Measurements from ENCODE around the gene RFX3.
"Not testable (repeated sequence)": the region's sequence is repeated elsewhere in the genome, so short reads cannot be mapped to it uniquely, and the experiment has no call there.

RFX3 gene

DNA sequence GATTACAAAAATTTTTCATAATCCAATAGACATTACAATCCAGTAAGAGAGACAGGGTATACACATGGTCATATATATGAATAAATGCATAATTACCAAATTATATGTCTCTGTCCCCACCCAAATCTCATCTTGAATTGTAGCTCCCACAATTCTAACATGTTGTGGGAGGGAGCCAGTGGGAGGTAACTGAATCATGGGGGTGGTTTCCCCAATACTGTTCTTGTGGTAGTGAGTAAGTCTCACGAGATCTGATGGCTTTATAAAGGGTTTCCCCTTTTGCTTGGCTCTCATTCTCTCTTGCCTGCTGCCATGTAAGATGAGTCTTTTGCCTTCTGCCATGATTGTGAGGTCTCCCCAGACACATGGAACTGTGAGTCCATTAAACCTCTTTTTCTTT lies 221.4 kb downstream of the RFX3 start:
- H3K4me3 ChIP-seq (ENCODE audit: low read length); H3K27me3 ChIP-seq (ENCODE audit: control insufficient read depth, insufficient read depth, low read length); H3K4me1 ChIP-seq (ENCODE audit: control insufficient read depth, insufficient read depth, low read length): not testable (repeated sequence)

DNA sequence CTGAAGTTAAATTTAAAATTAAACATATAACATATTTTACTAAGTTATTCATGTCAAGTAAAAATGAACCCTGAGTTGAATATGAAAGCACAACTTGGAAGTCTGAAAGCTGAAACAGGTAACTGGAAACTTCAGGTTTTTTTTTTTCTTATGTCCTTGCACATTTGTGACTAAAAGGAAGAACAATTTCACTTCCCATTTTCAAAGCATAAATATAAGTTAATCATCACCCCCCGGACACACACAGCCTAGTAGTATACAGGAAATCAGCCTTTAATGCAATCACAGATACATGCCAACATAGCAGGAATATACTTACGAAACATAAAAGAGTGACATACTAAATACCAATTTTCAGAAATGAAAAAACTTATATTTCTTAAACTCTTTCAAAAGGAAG lies 225.9 kb downstream of the RFX3 start:
- no peaks in the 10 kb centered on the region for H3K36me3 ChIP-seq (ENCODE audit: control insufficient read depth, insufficient read depth, low read length)
- no peak overlapping the region for H3K4me3 ChIP-seq (ENCODE audit: low read length)
- no peak overlapping the region for H3K9ac ChIP-seq (ENCODE audit: low read length)
- no peaks in the 10 kb centered on the region for H3K27me3 ChIP-seq (ENCODE audit: control insufficient read depth, insufficient read depth, low read length)
- H3K27ac ChIP-seq (ENCODE audit: low read depth, low read length): no peak overlapping the region
- H3K4me1 ChIP-seq (ENCODE audit: control insufficient read depth, insufficient read depth, low read length): no peaks in the 10 kb centered on the region

More for the DNA sequence above, 221.4 kb downstream of the RFX3 start:
- H3K27ac ChIP-seq (ENCODE audit: low read depth, low read length); H3K9ac ChIP-seq (ENCODE audit: low read length); H3K36me3 ChIP-seq (ENCODE audit: control insufficient read depth, insufficient read depth, low read length): not testable (repeated sequence)

GRCh38 chr9:3296536-3296935 lies 229.3 kb downstream of the RFX3 start:
- Histone ChIP-seq H3K36me3 (ENCODE audit: control insufficient read depth, insufficient read depth, low read length) (no peaks in the 10 kb centered on the region), H3K27me3 (ENCODE audit: control insufficient read depth, insufficient read depth, low read length) (no peaks in the 10 kb centered on the region), H3K9ac (ENCODE audit: low read length) (no peak overlapping the region), H3K4me3 (ENCODE audit: low read length) (no peak overlapping the region), H3K27ac (ENCODE audit: low read depth, low read length) (no peak overlapping the region), H3K4me1 (ENCODE audit: control insufficient read depth, insufficient read depth, low read length) (no peaks in the 10 kb centered on the region)

DNA sequence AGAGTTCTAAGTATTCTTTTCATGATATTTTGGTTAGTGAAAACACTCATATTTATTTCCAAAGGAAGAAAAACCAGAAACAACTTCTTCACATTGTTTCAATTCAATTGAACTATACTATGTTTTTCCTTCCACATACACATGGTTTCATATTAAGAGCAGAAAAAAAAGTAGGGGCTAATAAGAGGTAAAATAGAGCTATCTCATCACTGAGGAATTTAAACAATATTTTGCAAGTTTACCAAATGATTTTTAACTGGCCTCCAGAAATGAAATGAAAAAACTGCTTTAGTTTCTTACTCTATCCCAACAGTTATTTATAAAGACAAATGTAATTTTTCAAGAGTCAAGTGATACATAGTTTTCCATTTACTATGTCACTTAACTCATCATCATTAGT lies 233.5 kb downstream of the RFX3 start:
- H3K27me3 ChIP-seq (ENCODE audit: control insufficient read depth, insufficient read depth, low read length): no peaks in the 10 kb centered on the region
- no peak overlapping the region for H3K9ac ChIP-seq (ENCODE audit: low read length)
- H3K4me1 ChIP-seq (ENCODE audit: control insufficient read depth, insufficient read depth, low read length): no peaks in the 10 kb centered on the region
- no peak overlapping the region for H3K4me3 ChIP-seq (ENCODE audit: low read length)
- H3K36me3 ChIP-seq (ENCODE audit: control insufficient read depth, insufficient read depth, low read length): no peaks in the 10 kb centered on the region
- H3K27ac ChIP-seq (ENCODE audit: low read depth, low read length): no peak overlapping the region

DNA sequence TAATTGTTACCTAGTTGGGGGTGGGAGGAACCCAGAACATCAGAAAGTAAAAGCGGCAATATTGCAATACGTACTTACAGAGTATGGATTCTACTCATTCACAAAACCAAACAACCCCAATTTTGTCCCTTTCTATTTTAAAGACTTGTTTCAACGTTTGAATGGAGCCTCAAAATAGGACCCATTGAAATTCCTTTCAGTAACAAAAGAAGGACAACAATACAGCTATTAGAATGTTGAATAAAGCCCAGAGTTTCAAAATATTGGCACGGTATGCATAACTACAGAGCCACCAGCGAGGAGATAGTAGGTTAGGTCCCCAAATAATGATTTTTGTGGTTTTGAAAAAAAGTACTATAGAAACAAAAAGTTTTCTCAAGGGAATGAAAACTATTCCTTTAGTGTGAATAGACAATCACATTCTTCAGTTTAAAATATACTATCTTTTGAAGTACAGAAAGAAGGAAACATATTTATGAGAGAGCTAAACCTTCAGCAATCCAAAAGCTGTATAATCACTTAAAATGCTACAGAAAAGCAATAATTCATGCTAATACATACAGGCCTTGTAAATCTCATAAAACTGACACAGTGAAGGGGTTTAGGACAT lies 235.5 kb downstream of the RFX3 start:
- Histone ChIP-seq H3K27me3 (ENCODE audit: control insufficient read depth, insufficient read depth, low read length) (no peaks in the 10 kb centered on the region), H3K4me1 (ENCODE audit: control insufficient read depth, insufficient read depth, low read length) (no peaks in the 10 kb centered on the region), H3K36me3 (ENCODE audit: control insufficient read depth, insufficient read depth, low read length) (no peaks in the 10 kb centered on the region), H3K27ac (ENCODE audit: low read depth, low read length) (no peak overlapping the region), H3K4me3 (ENCODE audit: low read length) (no peak overlapping the region), H3K9ac (ENCODE audit: low read length) (no peak overlapping the region)

DNA sequence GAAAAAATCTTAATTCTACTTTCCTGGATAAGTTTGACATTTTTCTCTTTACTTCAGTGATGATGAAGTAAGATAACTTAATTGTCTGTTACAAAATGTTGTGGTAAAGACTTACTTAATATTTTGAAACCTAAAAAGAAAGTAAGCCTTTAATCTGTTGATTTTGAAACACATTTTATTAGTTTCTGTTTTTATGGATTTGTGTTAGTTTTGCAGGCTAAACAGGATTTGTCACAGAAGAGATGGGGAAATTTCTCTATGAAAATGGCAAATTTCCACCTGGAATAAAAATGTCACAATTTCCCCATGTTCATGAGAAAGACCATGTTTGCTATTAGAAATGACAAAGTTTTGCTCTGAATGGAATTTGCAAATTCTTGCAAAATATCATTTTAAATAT lies 237.1 kb downstream of the RFX3 start:
- no peaks in the 10 kb centered on the region for H3K36me3 ChIP-seq (ENCODE audit: control insufficient read depth, insufficient read depth, low read length)
- no peaks in the 10 kb centered on the region for H3K4me1 ChIP-seq (ENCODE audit: control insufficient read depth, insufficient read depth, low read length)
- H3K9ac ChIP-seq (ENCODE audit: low read length): no peak overlapping the region
- H3K27me3 ChIP-seq (ENCODE audit: control insufficient read depth, insufficient read depth, low read length): no peaks in the 10 kb centered on the region
- no peak overlapping the region for H3K27ac ChIP-seq (ENCODE audit: low read depth, low read length)
- H3K4me3 ChIP-seq (ENCODE audit: low read length): no peak overlapping the region

- H3K27me3 ChIP-seq (ENCODE audit: control insufficient read depth, insufficient read depth, low read length): no peaks in the 10 kb centered on the region
- H3K9ac ChIP-seq (ENCODE audit: low read length): no peak overlapping the region
- no peak overlapping the region for H3K4me3 ChIP-seq (ENCODE audit: low read length)
- H3K27ac ChIP-seq (ENCODE audit: low read depth, low read length): no peak overlapping the region
- no peaks in the 10 kb centered on the region for H3K36me3 ChIP-seq (ENCODE audit: control insufficient read depth, insufficient read depth, low read length)
- H3K4me1 ChIP-seq (ENCODE audit: control insufficient read depth, insufficient read depth, low read length): no peaks in the 10 kb centered on the region
These were observed 240.2 kb downstream of the RFX3 start for GRCh38 chr9:3285365-3286161.

- Histone ChIP-seq H3K27ac (ENCODE audit: low read depth, low read length) (no peak overlapping the region), H3K4me3 (ENCODE audit: low read length) (no peak overlapping the region), H3K27me3 (ENCODE audit: control insufficient read depth, insufficient read depth, low read length) (no peaks in the 10 kb centered on the region), H3K9ac (ENCODE audit: low read length) (no peak overlapping the region), H3K4me1 (ENCODE audit: control insufficient read depth, insufficient read depth, low read length) (no peaks in the 10 kb centered on the region), H3K36me3 (ENCODE audit: control insufficient read depth, insufficient read depth, low read length) (no peaks in the 10 kb centered on the region)
These were observed 243.4 kb downstream of the RFX3 start for GRCh38 chr9:3282365-3282764.

- no peak overlapping the region for H3K9ac ChIP-seq (ENCODE audit: low read length)
- H3K36me3 ChIP-seq (ENCODE audit: control insufficient read depth, insufficient read depth, low read length): no peaks in the 10 kb centered on the region
- no peaks in the 10 kb centered on the region for H3K27me3 ChIP-seq (ENCODE audit: control insufficient read depth, insufficient read depth, low read length)
- no peaks in the 10 kb centered on the region for H3K4me1 ChIP-seq (ENCODE audit: control insufficient read depth, insufficient read depth, low read length)
- H3K27ac ChIP-seq (ENCODE audit: low read depth, low read length): no peak overlapping the region
- H3K4me3 ChIP-seq (ENCODE audit: low read length): no peak overlapping the region
These were observed 244.4 kb downstream of the RFX3 start for GRCh38 chr9:3281399-3281798.

GRCh38 chr9:3277200-3277599 lies 248.6 kb downstream of the RFX3 start:
- no peak overlapping the region for H3K4me3 ChIP-seq (ENCODE audit: low read length)
- H3K9ac ChIP-seq (ENCODE audit: low read length): no peak overlapping the region
- H3K27ac ChIP-seq (ENCODE audit: low read depth, low read length): no peak overlapping the region
- H3K27me3 ChIP-seq (ENCODE audit: control insufficient read depth, insufficient read depth, low read length): no peaks in the 10 kb centered on the region
- H3K36me3 ChIP-seq (ENCODE audit: control insufficient read depth, insufficient read depth, low read length): no peaks in the 10 kb centered on the region
- H3K4me1 ChIP-seq (ENCODE audit: control insufficient read depth, insufficient read depth, low read length): no peaks in the 10 kb centered on the region

GRCh38 chr9:3271581-3271980 lies 254.2 kb downstream of the RFX3 start:
- Histone ChIP-seq H3K4me1 (ENCODE audit: control insufficient read depth, insufficient read depth, low read length) (no peaks in the 10 kb centered on the region), H3K27me3 (ENCODE audit: control insufficient read depth, insufficient read depth, low read length) (no peaks in the 10 kb centered on the region), H3K36me3 (ENCODE audit: control insufficient read depth, insufficient read depth, low read length) (no peaks in the 10 kb centered on the region), H3K4me3 (ENCODE audit: low read length) (no peak overlapping the region), H3K27ac (ENCODE audit: low read depth, low read length) (no peak overlapping the region), H3K9ac (ENCODE audit: low read length) (no peak overlapping the region)

GRCh38 chr9:3271157-3271556 lies 254.6 kb downstream of the RFX3 start:
- no peak overlapping the region for H3K9ac ChIP-seq (ENCODE audit: low read length)
- H3K27me3 ChIP-seq (ENCODE audit: control insufficient read depth, insufficient read depth, low read length): no peaks in the 10 kb centered on the region
- no peaks in the 10 kb centered on the region for H3K4me1 ChIP-seq (ENCODE audit: control insufficient read depth, insufficient read depth, low read length)
- no peaks in the 10 kb centered on the region for H3K36me3 ChIP-seq (ENCODE audit: control insufficient read depth, insufficient read depth, low read length)
- H3K4me3 ChIP-seq (ENCODE audit: low read length): no peak overlapping the region
- no peak overlapping the region for H3K27ac ChIP-seq (ENCODE audit: low read depth, low read length)

GRCh38 chr9:3268223-3268622 lies 257.6 kb downstream of the RFX3 start:
- Histone ChIP-seq H3K27ac (ENCODE audit: low read depth, low read length) (no peak overlapping the region), H3K4me1 (ENCODE audit: control insufficient read depth, insufficient read depth, low read length) (no peaks in the 10 kb centered on the region), H3K4me3 (ENCODE audit: low read length) (no peak overlapping the region), H3K27me3 (ENCODE audit: control insufficient read depth, insufficient read depth, low read length) (no peaks in the 10 kb centered on the region), H3K36me3 (ENCODE audit: control insufficient read depth, insufficient read depth, low read length) (no peaks in the 10 kb centered on the region), H3K9ac (ENCODE audit: low read length) (no peak overlapping the region)

All from rectal smooth muscle tissue (tissue), 1 donor.